Activated T-helper 17 cell treated with anti-CD3 and anti-CD28 coated beads, Interleukin-2, amount 50 U/mL, for 72 hours (primary cell): Measurements from ENCODE around the gene ELMO1. TPM values are rescaled to one million over a fixed set of nuclear protein-coding genes. Genes with fewer than 3 reads are reported as not detected.

Source experiments
- ATAC-seq: fragments of 150-1000 bp; cut with Tn5 transposase; replicated peaks from 2 replicates; pipeline ENCODE4 v1.10.0; 2021; ENCODE audit warnings: mild to moderate bottlenecking, moderate library complexity
- H3K27ac Mint-ChIP-seq: one replicate; pipeline ENCODE4 v1.8.0; 2022; ENCODE audit warnings: mixed read lengths
- H3K27me3 Mint-ChIP-seq: one replicate; pipeline ENCODE4 v1.8.0; 2022; ENCODE audit warnings: mixed read lengths
- H3K36me3 Mint-ChIP-seq: one replicate; pipeline ENCODE4 v1.8.0; 2022; ENCODE audit warnings: low read depth, mild to moderate bottlenecking, mixed read lengths
- H3K4me1 Mint-ChIP-seq: one replicate; pipeline ENCODE4 v1.8.0; 2022; ENCODE audit warnings: mixed read lengths
- H3K4me3 Mint-ChIP-seq: one replicate; pipeline ENCODE4 v1.8.0; 2022; ENCODE audit warnings: mild to moderate bottlenecking, mixed read lengths
- H3K9me3 Mint-ChIP-seq: one replicate; pipeline ENCODE4 v1.8.0; 2022; ENCODE audit warnings: mixed read lengths
- total RNA-seq, 2 donors: library from RNA; stranded (reverse); gene quantifications; one replicate each; pipeline ENCODE4 v1.2.3, GENCODE V29; 2022

ELMO1 gene
- total RNA-seq, 2 donors from 2014 or later = 77.4 to 106 TPM

DNA sequence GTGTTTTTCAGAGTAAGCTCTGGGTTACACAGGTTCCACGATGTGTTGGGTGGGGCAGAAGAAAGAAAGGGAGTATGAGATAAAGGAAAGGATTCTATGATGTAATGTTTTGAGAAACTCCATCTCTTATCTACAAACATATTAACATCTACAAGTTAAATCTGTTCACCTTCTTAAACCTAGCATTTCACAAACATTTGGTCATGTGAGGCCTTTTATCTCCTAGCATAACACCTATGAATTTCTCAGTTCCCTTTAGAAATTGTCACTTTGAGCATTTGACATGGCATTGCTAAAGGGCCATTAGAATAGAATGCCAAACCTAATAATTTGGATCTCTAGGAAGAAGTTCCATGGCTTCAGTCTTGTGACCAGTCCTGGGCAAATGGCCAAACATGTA is 507.3 kb downstream of the ELMO1 start:
- ATAC-seq = no peak
- Mint-ChIP-seq H3K36me3 (peaks cover 78% of the 10 kb centered on the region), H3K9me3 (peaks cover 24% of the 10 kb centered on the region), H3K4me3 (no peak overlapping the region), H3K4me1 (peaks cover 7% of the 10 kb centered on the region), H3K27me3 (no peaks in the 10 kb centered on the region), H3K27ac (no peak overlapping the region)

GRCh38 chr7:36939816-36940215 is 508.8 kb downstream of the ELMO1 start:
- Mint-ChIP-seq H3K9me3 (peaks cover 28% of the 10 kb centered on the region), H3K27me3 (no peaks in the 10 kb centered on the region), H3K27ac (no peak overlapping the region), H3K4me3 (no peak overlapping the region), H3K36me3 (peaks cover 93% of the 10 kb centered on the region), H3K4me1 (peaks cover 7% of the 10 kb centered on the region)
- no peak for ATAC-seq

GRCh38 chr7:36937754-36938563 is 510.7 kb downstream of the ELMO1 start:
- H3K9me3 Mint-ChIP-seq = peaks cover 21% of the 10 kb centered on the region
- peaks cover 5% of the 10 kb centered on the region for H3K4me1 Mint-ChIP-seq
- no peak for ATAC-seq
- H3K27me3 Mint-ChIP-seq = no peaks in the 10 kb centered on the region
- no peak overlapping the region for H3K4me3 Mint-ChIP-seq
- peaks cover 95% of the 10 kb centered on the region for H3K36me3 Mint-ChIP-seq
- H3K27ac Mint-ChIP-seq = no peak overlapping the region

DNA sequence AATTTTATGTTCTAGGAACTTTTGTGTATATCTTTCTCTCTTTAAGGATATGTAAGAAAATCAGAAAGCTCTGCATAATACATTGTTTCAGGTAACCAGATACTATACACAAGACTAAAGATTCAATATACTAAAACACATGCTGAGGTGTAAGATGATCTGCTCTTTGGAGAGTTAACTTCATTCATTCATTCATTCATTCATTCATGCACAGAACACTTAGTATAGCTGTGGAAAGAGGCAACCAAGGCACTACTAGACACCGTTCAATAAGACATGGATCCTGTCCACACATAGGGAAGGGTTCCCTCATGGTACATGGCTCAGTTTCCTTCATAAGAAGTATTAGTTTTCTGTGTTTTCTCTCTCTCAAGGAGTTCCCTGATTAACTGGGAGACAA is 516.8 kb downstream of the ELMO1 start:
- Mint-ChIP-seq H3K4me1 (peaks cover 5% of the 10 kb centered on the region), H3K4me3 (no peak overlapping the region), H3K9me3 (peaks cover 4% of the 10 kb centered on the region), H3K27me3 (no peaks in the 10 kb centered on the region), H3K36me3 (peaks cover 55% of the 10 kb centered on the region), H3K27ac (no peak overlapping the region)
- no peak for ATAC-seq

- no peak overlapping the region for H3K4me3 Mint-ChIP-seq
- H3K36me3 Mint-ChIP-seq = peaks cover 34% of the 10 kb centered on the region
- no peaks in the 10 kb centered on the region for H3K9me3 Mint-ChIP-seq
- H3K4me1 Mint-ChIP-seq = peaks cover 5% of the 10 kb centered on the region
- no peak for ATAC-seq
- H3K27me3 Mint-ChIP-seq = no peaks in the 10 kb centered on the region
- no peak overlapping the region for H3K27ac Mint-ChIP-seq
Observed at GRCh38 chr7:36929791-36930190, 518.9 kb downstream of the ELMO1 start.

DNA sequence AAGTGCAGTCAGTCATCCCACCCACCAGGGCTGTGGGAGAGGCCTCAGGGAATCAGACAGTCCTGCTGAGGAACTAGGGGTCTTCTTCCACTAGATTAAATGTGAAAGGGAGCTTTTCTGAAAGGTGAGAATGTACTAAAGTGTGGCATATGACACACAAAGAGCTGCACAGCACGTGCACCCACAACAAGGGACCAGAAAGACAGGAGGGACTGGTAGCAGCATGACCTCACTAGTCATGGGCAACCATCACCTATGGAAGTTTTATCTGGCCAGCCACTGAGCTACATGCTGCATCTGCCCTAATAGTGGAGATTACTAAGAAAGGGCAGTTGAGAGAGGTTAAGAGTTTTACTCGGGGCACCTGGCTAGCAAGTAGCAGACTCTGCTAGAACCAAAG is 519.9 kb downstream of the ELMO1 start:
- peaks cover 5% of the 10 kb centered on the region for H3K4me1 Mint-ChIP-seq
- peaks cover 23% of the 10 kb centered on the region for H3K36me3 Mint-ChIP-seq
- no peaks in the 10 kb centered on the region for H3K9me3 Mint-ChIP-seq
- no peak overlapping the region for H3K4me3 Mint-ChIP-seq
- ATAC-seq = no peak
- H3K27ac Mint-ChIP-seq = no peak overlapping the region
- no peaks in the 10 kb centered on the region for H3K27me3 Mint-ChIP-seq

- ATAC-seq = no peak
- no peak overlapping the region for H3K27ac Mint-ChIP-seq
- H3K9me3 Mint-ChIP-seq = no peaks in the 10 kb centered on the region
- H3K4me3 Mint-ChIP-seq = no peak overlapping the region
- no peaks in the 10 kb centered on the region for H3K27me3 Mint-ChIP-seq
- peaks cover 19% of the 10 kb centered on the region for H3K36me3 Mint-ChIP-seq
- H3K4me1 Mint-ChIP-seq = peaks cover 1% of the 10 kb centered on the region
Observed at GRCh38 chr7:36928311-36928710, 520.4 kb downstream of the ELMO1 start.

DNA sequence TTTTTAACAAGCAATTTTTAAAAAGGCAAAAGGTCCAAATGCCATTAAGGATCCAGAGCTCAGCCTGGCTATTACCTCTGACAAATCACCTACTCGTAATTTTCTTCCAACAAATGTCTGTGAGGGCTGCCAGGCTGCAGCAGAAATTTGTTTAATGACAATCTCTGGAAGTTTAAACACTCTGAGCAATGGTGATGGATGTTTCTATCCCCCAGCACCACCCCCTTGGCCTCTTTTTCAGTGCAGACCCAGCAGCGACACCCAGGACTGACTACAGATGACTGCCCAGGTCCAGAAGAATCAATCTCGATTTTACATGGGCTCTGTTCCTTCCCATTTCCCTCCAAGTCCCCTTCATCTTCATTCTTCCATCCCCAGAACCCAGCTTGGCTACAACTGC is 523.0 kb downstream of the ELMO1 start:
- no peaks in the 10 kb centered on the region for H3K9me3 Mint-ChIP-seq
- no peak overlapping the region for H3K27ac Mint-ChIP-seq
- no peaks in the 10 kb centered on the region for H3K4me1 Mint-ChIP-seq
- no peaks in the 10 kb centered on the region for H3K27me3 Mint-ChIP-seq
- no peak for ATAC-seq
- no peak overlapping the region for H3K4me3 Mint-ChIP-seq
- H3K36me3 Mint-ChIP-seq = no peaks in the 10 kb centered on the region

DNA sequence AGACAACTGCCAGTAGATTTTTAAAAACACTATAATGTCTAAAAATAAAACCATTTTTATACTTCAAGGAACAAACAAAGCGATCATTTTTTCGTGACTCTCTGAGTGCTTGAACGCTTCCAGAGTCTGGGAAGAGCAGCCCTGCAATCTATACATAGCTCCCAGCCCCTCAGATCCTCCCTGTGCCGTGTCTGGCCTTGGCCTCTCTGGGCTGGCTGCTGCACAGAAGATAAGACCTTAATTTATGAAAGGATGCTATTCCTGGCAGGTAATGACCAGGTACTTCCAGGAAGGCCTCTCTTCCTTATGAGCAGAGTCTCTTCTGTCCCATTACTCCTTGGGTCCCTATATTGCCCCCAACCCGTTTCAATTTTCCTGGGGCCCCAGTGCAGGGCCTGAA is 523.5 kb downstream of the ELMO1 start:
- no peaks in the 10 kb centered on the region for H3K9me3 Mint-ChIP-seq
- H3K4me3 Mint-ChIP-seq = no peak overlapping the region
- no peak overlapping the region for H3K27ac Mint-ChIP-seq
- H3K4me1 Mint-ChIP-seq = no peaks in the 10 kb centered on the region
- no peaks in the 10 kb centered on the region for H3K36me3 Mint-ChIP-seq
- H3K27me3 Mint-ChIP-seq = no peaks in the 10 kb centered on the region
- ATAC-seq = no peak

DNA sequence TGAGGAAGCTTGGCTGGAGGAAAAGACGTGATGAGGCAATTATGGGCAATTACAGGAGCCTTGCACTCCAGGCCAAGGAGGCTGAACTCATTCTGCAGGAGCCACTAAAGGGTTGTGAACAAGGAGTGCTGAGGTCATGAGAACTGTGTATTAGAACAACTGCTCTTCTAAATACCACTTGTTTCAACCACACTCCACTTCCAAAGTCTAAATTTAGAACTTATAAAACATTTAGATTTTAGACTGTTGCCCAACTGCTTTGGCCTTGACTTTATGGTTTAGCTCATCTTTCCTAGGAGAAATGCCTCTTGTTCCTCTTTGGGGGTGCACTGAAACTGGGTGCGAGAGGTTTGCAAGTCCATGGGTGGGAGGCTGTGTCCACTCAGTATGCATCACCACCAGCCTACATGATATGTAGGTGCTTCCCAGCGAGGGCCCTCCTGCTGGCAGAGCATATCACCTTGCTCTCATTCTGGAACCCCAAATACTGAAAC is 524.7 kb downstream of the ELMO1 start:
- Mint-ChIP-seq H3K4me3 (no peak overlapping the region), H3K27ac (no peak overlapping the region), H3K27me3 (no peaks in the 10 kb centered on the region), H3K9me3 (no peaks in the 10 kb centered on the region), H3K4me1 (no peaks in the 10 kb centered on the region), H3K36me3 (no peaks in the 10 kb centered on the region)
- ATAC-seq = no peak

- Mint-ChIP-seq H3K27ac (no peak overlapping the region), H3K9me3 (no peaks in the 10 kb centered on the region), H3K4me3 (no peak overlapping the region), H3K4me1 (no peaks in the 10 kb centered on the region), H3K36me3 (no peaks in the 10 kb centered on the region), H3K27me3 (no peaks in the 10 kb centered on the region)
- no peak for ATAC-seq
Observed at GRCh38 chr7:36923185-36923584, 525.5 kb downstream of the ELMO1 start.

DNA sequence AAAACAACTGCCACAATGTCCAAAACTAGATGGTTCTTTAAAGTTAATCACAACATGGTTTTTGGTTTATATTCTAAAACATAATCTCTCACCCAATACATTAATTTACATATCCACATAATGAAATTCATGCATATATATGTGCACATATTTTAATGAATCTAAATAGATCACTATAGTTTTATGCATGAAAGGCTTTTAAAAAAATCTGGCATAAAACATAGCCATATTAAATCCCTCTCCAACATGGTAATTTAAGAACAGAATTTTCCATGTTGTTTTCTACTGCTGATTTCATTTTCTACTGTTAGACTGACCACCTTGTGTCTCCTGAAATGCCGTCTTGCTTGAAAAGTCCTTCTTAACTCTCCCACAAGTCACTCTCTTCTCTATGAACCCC is 528.2 kb downstream of the ELMO1 start:
- Mint-ChIP-seq H3K4me3 (no peak overlapping the region), H3K4me1 (no peaks in the 10 kb centered on the region), H3K9me3 (no peaks in the 10 kb centered on the region), H3K36me3 (no peaks in the 10 kb centered on the region), H3K27ac (no peak overlapping the region), H3K27me3 (no peaks in the 10 kb centered on the region)
- no peak for ATAC-seq

DNA sequence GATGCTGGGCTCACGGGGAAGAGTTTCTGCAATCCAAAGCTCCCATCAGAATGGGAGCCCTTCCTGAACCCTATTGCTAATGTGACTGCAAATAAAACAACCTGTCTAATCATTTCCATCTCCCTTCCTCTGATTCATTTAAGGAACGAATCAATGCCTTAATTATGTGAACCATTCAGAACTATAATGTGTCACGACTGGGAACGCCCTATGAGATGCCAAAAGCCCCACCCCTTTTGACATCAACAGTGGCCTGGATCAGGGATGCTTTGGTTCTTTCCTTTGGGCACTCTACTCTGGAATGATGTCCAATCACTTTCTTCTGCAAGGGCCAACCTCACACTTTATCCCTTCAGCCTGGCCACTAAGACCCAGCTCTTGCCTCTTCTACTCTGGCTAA is 528.9 kb downstream of the ELMO1 start:
- no peaks in the 10 kb centered on the region for H3K4me1 Mint-ChIP-seq
- no peak for ATAC-seq
- no peaks in the 10 kb centered on the region for H3K36me3 Mint-ChIP-seq
- no peaks in the 10 kb centered on the region for H3K9me3 Mint-ChIP-seq
- no peak overlapping the region for H3K4me3 Mint-ChIP-seq
- H3K27me3 Mint-ChIP-seq = no peaks in the 10 kb centered on the region
- H3K27ac Mint-ChIP-seq = no peak overlapping the region

DNA sequence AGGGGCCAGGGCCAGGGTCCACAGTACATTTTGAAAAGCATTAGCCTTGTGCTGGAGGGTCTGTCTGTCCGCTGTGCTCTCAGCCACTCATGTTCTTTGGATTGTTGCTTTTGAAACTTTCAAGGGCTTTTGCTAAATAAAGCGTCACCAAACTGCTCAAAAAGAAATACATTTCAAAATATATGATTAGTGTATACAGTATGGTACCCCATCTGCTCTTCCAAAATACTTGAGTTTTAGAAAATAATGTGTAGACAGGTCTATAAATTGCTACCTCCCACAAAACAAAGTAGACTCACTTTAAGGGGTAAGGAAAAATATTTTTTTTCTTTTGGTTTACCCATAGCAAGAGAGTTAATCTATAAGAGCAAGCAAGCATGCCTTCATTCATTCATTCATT is 530.1 kb downstream of the ELMO1 start:
- Mint-ChIP-seq H3K9me3 (no peaks in the 10 kb centered on the region), H3K36me3 (no peaks in the 10 kb centered on the region), H3K4me1 (no peaks in the 10 kb centered on the region), H3K4me3 (no peak overlapping the region), H3K27me3 (no peaks in the 10 kb centered on the region), H3K27ac (no peak overlapping the region)
- no peak for ATAC-seq

DNA sequence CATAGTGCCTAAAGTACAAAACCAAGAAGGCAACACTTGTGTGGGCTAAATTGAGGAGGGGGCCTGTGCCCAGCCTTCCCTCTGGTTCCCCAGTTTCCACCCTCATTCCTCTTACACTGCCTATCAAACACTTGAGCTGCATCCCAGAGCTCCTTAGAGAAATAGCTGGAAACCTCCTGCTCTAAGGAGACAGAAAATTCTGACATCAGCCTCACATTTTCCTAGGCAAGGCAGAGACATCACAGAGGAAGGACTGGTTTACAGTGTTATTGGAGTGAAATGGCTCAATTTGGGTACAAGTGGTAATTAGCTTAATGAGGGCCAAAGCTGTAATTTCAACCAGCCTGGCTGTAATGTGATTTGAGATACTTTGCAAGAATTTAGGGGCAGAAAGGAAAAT is 532.0 kb downstream of the ELMO1 start:
- no peak for ATAC-seq

More for the DNA sequence above, 532.0 kb downstream of the ELMO1 start:
- Mint-ChIP-seq H3K36me3 (peaks cover 8% of the 10 kb centered on the region), H3K27me3 (no peaks in the 10 kb centered on the region), H3K4me1 (peaks cover 4% of the 10 kb centered on the region), H3K4me3 (no peak overlapping the region), H3K27ac (no peak overlapping the region), H3K9me3 (no peaks in the 10 kb centered on the region)
